PFSK-1 (cell line): ENCODE measurements around the gene PDCD5.

Experiments used
- FOXP2 ChIP-seq: optimal IDR thresholded peaks from 2 replicates; pipeline ENCODE3; 2011; ENCODE audit warnings: borderline replicate concordance, control low read depth, inconsistent platforms; ENCODE audit not compliant: insufficient read depth; ENCODE audit errors: extremely low read length, extremely low read depth
- POLR2AphosphoS5 ChIP-seq: IDR thresholded peaks from 2 replicates; pipeline ENCODE4 v1.6.1; 2012; ENCODE audit warnings: low read depth, mild to moderate bottlenecking, control low read depth, low read length, moderate library complexity
- REST ChIP-seq, 2 experiments: IDR thresholded peaks; 2 replicates each; pipeline versions ENCODE4 v1.6.1 to v1.8.0; 2011 to 2012; ENCODE audit warnings: low read depth in 2 of 2, low read length in 2 of 2, control low read depth in 1 of 2, inconsistent platforms in 1 of 2, mild to moderate bottlenecking in 1 of 2, moderate library complexity in 1 of 2; ENCODE audit not compliant: insufficient read depth in 1 of 2
- SIN3A ChIP-seq: IDR thresholded peaks from 2 replicates; pipeline ENCODE4 v1.6.1; 2012; ENCODE audit warnings: mild to moderate bottlenecking, low read length, moderate library complexity, borderline replicate concordance; ENCODE audit not compliant: insufficient read depth
- TAF1 ChIP-seq: IDR thresholded peaks from 2 replicates; pipeline ENCODE4 v1.6.1; 2012; ENCODE audit warnings: low read length, control low read depth, borderline replicate concordance; ENCODE audit not compliant: insufficient read depth

Gene PDCD5

GRCh38 chr19:32613008-32613407 is 32.0 kb downstream of the PDCD5 start:
- TF ChIP-seq TAF1 = no peak

GRCh38 chr19:32614916-32615315 is 33.9 kb downstream of the PDCD5 start:
- no peak for TF ChIP-seq FOXP2
- no peak for TF ChIP-seq SIN3A
- TF ChIP-seq TAF1 = no peak
- no peak for TF ChIP-seq REST (IDR thresholded peaks at IDR 0.05; ENCODE audit: insufficient read depth in 1 of 2, low read depth in 2 of 2, low read length in 2 of 2)
- TF ChIP-seq POLR2AphosphoS5 = no peak

- TF ChIP-seq SIN3A (no peak), POLR2AphosphoS5 (no peak), REST (IDR thresholded peaks at IDR 0.05; ENCODE audit: insufficient read depth in 1 of 2, low read depth in 2 of 2, low read length in 2 of 2) (no peak), TAF1 (no peak), FOXP2 (no peak)
Observed at GRCh38 chr19:32615569-32615968, 34.6 kb downstream of the PDCD5 start.

GRCh38 chr19:32619051-32619685 is 38.2 kb downstream of the PDCD5 start:
- TF ChIP-seq TAF1 = no peak
- no peak for TF ChIP-seq FOXP2
- no peak for TF ChIP-seq REST (IDR thresholded peaks at IDR 0.05; ENCODE audit: insufficient read depth in 1 of 2, low read depth in 2 of 2, low read length in 2 of 2)
- no peak for TF ChIP-seq POLR2AphosphoS5
- no peak for TF ChIP-seq SIN3A

GRCh38 chr19:32622002-32622401 is 41.0 kb downstream of the PDCD5 start:
- TF ChIP-seq SIN3A = no peak
- no peak for TF ChIP-seq FOXP2
- TF ChIP-seq REST (IDR thresholded peaks at IDR 0.05; ENCODE audit: insufficient read depth in 1 of 2, low read depth in 2 of 2, low read length in 2 of 2) = no peak
- no peak for TF ChIP-seq POLR2AphosphoS5
- no peak for TF ChIP-seq TAF1
